ENCODE data around the gene DAAM2.
A peak's percentile ranks its signal among the peaks of the same experiment; 100 is the strongest.

DAAM2 gene

DNA sequence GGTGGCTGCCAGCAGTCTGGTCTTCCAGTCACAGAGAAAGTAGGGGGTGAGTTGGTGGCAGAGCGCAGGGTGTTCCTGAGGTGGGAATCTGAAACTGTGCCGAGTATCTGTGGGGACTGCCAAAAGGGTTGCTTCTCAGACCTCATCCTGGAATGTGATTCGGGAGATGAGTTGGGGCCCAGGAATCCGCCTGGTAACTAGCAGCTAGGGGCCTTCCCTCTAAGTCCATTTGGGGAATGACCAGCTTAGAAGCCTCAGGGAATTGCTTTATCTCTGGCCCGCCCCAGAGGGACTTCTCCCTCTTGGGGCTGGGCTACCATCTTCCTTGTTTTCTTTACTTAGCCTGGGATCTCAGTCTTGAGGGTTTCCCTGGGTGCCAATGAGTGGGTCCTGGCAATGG lies 92.5 kb downstream of the DAAM2 start:
- DNase-seq (ENCODE audit: low read depth, low spot score): no peak

DNA sequence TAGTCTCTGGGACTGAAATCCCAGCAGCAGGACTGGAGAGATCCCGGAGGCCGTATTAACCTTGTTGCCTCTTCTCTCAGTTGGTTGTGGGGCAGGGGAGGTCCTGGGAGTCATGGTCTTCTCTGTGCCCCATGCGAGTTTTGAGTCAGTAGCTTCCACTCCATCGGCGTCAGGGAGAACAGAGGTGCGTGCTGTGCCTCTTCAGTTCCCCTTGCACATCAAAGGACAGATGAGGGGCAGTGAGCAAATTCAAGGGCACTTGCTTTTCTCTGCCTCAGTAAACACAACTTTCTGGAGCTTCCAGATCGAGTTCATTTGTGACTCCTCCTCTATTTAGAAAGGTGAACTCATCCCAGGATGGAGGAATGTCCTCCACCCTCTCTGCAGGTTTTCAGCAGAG lies 93.5 kb downstream of the DAAM2 start:
- no peak for DNase-seq (ENCODE audit: low read depth, low spot score)

GRCh38 chr6:39886871-39887270 lies 94.7 kb downstream of the DAAM2 start:
- no peak for DNase-seq (ENCODE audit: low read depth, low spot score)

- DNase-seq (ENCODE audit: low read depth, low spot score): peak; percentile 85
These were observed 95.7 kb downstream of the DAAM2 start for GRCh38 chr6:39887692-39888450.

DNA sequence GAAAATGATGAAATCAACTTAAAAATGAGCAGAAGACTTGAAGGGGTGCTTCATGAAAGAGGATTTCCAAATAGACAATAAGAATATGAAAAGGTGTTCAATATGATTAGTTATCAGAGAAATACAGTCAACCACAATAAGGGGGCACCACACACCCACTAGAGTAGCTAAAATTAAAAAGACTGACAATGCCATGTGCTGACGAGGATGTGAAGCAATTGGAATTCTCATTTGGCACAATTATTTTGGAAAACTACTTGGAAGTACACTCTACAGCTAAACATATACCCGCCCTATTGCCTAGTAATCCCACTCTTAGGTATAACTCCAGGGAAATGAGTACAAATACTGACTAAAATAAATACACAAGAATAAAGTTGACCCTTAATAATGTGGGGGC lies 97.1 kb downstream of the DAAM2 start:
- DNase-seq (ENCODE audit: low read depth, low spot score): no peak

GRCh38 chr6:39891353-39891752 lies 99.2 kb downstream of the DAAM2 start:
- DNase-seq (ENCODE audit: low read depth, low spot score): no peak

DNA sequence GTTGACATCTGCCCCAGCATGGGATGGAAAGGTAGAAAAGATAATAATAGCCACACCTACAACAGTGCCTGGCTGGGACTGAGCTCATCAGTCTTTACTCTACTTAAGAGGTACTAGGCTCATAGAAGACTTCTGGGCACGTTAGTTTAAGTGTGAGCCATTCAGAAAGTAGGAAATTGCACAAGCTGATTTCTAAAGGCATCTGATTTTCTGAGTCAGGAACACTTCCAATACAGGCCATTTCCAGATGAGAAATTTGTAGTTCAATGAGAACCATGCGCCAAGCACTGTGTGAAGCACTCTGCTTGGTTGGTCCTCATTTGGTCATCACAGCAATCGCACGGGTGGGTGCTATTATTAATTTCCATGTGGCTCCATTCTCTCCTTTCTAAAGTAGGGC lies 99.8 kb downstream of the DAAM2 start:
- DNase-seq (ENCODE audit: low read depth, low spot score): no peak

DNA sequence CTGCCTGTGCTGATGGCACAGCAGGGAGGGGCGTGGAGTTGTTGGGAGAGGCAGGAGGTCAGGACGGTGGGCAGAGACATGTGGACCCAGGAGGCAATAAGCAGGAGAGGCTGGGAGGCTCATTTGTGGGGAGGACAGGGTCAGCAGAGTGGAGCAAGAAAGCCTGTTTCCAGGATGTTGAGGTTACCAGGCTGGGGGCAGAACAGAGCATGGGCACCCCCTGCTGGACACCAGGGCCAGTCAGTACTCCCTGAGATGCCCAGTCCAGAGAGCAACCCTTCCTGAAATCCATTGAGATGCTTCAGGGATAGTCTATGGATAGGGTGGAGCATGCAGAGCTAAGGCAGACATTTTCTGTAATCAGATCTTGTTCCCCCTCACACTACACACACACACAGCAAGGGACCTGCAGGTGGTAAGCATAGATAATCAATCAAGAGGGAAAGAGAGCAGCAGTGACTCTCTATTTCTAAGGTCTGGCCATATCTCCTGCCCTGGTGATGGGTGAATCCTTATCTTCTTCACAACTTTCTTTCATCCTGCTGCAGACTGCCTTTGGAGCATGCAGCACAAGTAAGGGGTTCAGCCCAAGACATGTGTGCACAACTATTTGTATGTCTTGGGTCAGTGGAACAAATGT lies 100.4 kb downstream of the DAAM2 start:
- DNase-seq (ENCODE audit: low read depth, low spot score): no peak

DNA sequence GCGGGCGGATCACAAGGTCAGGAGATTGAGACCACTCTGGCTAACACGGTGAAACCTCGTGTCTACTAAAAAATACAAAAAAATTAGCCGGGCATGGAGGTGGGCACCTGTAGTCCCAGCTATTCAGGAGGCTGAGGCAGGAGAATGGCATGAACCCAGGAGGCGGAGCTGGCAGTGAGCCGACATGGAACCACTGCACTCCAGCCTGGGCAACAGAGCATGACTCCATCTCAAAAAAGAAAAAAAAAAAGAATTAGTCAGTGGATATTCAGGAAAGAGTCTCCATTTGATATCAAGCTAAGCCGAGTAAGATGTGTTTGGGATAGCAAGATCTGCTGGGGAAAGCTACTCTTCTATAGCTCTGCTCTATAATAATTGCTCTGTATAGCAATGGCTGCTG lies 101.1 kb downstream of the DAAM2 start:
- no peak for DNase-seq (ENCODE audit: low read depth, low spot score)

DNA sequence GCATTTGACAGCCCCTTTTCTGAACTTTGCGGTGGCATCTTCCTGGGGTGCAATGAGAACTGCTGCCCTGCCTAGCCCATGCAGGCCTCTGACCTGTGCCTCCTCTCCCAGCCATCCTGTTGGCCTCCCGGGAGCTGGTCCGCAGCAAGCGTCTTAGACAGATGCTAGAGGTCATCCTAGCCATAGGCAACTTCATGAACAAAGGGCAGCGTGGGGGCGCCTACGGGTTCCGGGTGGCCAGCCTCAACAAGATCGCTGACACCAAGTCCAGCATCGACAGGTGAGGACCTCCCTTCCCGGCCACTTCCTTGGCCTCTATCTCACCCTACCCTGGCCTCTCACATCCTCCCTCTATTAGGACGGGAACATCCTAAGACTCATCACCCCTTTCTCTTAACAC lies 104.5 kb downstream of the DAAM2 start:
- no peak for DNase-seq (ENCODE audit: low read depth, low spot score)

GRCh38 chr6:39897698-39898097 lies 105.5 kb downstream of the DAAM2 start:
- no peak for DNase-seq (ENCODE audit: low read depth, low spot score)

DNA sequence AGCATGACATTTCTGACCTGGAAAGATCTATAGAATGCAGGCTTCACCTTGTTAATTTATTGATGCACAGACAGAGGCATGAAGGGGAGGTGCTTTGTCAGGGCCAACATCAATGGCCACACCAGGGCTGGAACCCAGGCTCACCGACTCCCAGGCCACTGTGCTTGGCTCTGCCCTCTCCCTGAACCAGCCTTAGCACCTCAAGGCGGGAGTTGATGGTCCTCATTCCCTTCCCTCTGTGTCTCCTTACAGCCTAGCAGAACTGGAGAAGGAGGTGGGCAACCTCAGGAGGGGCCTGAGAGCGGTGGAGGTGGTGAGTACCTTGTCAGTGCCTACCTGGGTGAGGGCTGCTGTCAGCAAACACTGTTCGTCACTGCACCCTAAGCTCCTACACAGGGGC lies 106.4 kb downstream of the DAAM2 start:
- DNase-seq (ENCODE audit: low read depth, low spot score): no peak

- no peak for DNase-seq (ENCODE audit: low read depth, low spot score)
These were observed 107.5 kb downstream of the DAAM2 start for GRCh38 chr6:39899554-39900295.

GRCh38 chr6:39901116-39901655 lies 109.0 kb downstream of the DAAM2 start:
- no peak for DNase-seq (ENCODE audit: low read depth, low spot score)

DNA sequence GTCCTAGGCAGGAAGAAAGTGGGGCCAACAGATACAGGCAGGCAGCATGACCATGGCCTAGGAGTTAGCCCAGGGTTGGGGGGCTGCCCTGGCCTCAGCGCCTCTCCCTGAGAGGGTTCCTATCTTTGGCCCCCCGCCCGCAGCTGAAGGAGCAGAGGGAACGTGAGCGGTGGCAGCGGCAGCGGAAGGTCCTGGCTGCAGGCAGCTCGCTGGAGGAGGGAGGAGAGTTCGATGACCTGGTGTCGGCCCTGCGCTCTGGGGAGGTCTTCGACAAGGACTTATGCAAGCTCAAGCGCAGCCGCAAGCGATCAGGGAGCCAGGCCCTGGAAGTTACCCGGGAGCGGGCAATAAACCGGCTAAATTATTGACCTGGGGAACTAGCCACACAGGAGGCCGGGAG lies 109.5 kb downstream of the DAAM2 start:
- DNase-seq (ENCODE audit: low read depth, low spot score): no peak

GRCh38 chr6:39902136-39902535 lies 110.0 kb downstream of the DAAM2 start:
- DNase-seq (ENCODE audit: low read depth, low spot score): no peak

- no peak for DNase-seq (ENCODE audit: low read depth, low spot score)
These were observed 110.8 kb downstream of the DAAM2 start for GRCh38 chr6:39902786-39903465.

- no peak for DNase-seq (ENCODE audit: low read depth, low spot score)
These were observed 111.5 kb downstream of the DAAM2 start for GRCh38 chr6:39903656-39904055.

DNA sequence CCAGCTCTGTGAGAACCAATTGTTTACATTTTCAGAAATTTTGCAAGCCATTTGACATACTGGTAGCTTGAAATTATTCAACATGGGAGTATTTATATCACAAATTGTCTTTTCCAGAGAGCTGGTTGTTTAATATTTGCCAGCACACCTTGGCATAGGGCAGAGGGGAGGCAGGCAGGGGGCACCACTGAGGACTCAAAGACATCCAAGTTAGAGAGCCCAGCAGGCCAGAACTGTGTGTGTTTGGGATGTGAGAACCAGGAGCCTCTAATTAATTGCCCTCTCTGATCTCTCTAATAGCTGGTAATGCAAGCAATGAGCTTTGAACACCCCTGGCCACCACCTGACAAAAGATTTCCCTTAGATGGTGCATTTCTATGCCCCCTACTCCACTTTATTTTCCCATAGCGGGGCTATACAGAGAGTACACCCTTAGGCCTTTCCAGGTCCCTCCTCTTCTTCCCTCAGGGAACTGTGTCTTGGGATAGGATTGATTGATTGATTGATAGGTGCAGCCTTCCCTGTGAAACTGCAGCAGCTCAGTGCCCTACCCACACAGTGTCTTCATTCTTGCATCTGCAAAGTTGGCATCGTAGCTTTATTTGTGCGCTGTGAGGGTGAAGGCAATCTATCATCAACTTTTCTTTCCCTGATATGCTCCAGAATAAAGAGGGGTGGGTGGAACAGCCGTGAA lies 112.9 kb downstream of the DAAM2 start:
- no peak for DNase-seq (ENCODE audit: low read depth, low spot score)

DNA sequence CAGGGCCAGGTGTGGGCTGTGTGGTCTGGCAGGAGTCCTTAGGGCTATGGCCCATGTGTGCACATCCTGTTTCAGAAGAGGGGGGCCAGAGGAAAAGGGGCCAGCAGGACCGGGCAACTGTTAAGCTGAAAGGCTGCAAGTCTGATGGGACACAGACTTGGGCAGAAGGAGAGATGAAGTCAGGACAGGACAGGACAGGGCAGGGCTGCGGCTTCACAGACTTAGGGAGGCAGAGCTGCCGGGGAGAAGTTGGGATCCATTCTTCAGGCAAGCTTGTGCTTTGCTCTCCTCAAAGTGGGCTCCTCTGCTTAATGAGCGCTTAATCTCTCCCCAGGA lies 113.4 kb downstream of the DAAM2 start:
- DNase-seq (ENCODE audit: low read depth, low spot score): no peak

GRCh38 chr6:39906318-39906761 lies 114.2 kb downstream of the DAAM2 start:
- no peak for DNase-seq (ENCODE audit: low read depth, low spot score)

Data from smooth muscle cell of the brain vasculature (primary cell).